Uterus (tissue), 4 donors: ENCODE data around the gene PABPC1L. TPM values are rescaled to one million over a fixed set of nuclear protein-coding genes. Genes with fewer than 3 reads are reported as not detected.

ENCODE experiments used
- DNase-seq, 2 donors: peaks; one replicate each; pipeline ENCODE4 v3.0.0-alpha.2; 2019 to 2020
- H3K27ac ChIP-seq, 2 donors: fragments of 200-600 bp; sonication (generic); 1 replicate in 1 of 2; 2 replicates in 1 of 2; pipeline ENCODE4 v1.5.1; 2016 to 2018
- H3K27me3 ChIP-seq, 2 donors: fragments of 200-600 bp; sonication (generic); one replicate each; pipeline ENCODE4 v1.5.1; 2018 to 2019; ENCODE audit warnings: control low read depth in 1 of 2
- H3K36me3 ChIP-seq, 2 donors: fragments of 200-600 bp; sonication (generic); one replicate each; pipeline ENCODE4 v1.5.1; 2019; ENCODE audit warnings: control low read depth in 1 of 2
- H3K4me1 ChIP-seq, 2 donors: fragments of 200-600 bp; sonication (generic); one replicate each; pipeline ENCODE4 v1.5.1; 2018 to 2019; ENCODE audit warnings: control low read depth in 1 of 2
- H3K4me3 ChIP-seq, 2 donors: fragments of 200-600 bp; sonication (generic); 1 replicate in 1 of 2; 2 replicates in 1 of 2; pipeline ENCODE4 v1.5.1; 2018 to 2019; ENCODE audit warnings: mild to moderate bottlenecking in 1 of 2
- H3K9me3 ChIP-seq, 2 donors: fragments of 200-600 bp; sonication (generic); one replicate each; pipeline ENCODE4 v1.5.1; 2019; ENCODE audit warnings: control low read depth in 1 of 2
- CTCF ChIP-seq, 4 experiments: fragments of 200-600 bp in 2 of 4; fragments of 450-650 bp in 2 of 4; sonication (generic) in 2 of 4; IDR thresholded peaks; one replicate each; pipeline ENCODE4 v1.5.1; 2016 to 2019; ENCODE audit warnings: antibody characterized with exemption in 4 of 4, mild to moderate bottlenecking in 2 of 4, moderate library complexity in 1 of 4
- POLR2A ChIP-seq, 2 donors: fragments of 450-650 bp; IDR thresholded peaks; one replicate each; pipeline ENCODE4 v1.6.1; 2016; ENCODE audit warnings: antibody characterized with exemption in 2 of 2, mild to moderate bottlenecking in 1 of 2, moderate library complexity in 1 of 2
- intact Hi-C: fragments of 100-400 bp; cut with DNase I; formaldehyde crosslinking; loops from one replicate; pipeline ENCODE4 v1.15.1; 2023; ENCODE audit warnings: low total_unique reads
- total RNA-seq, 4 donors: library from RNA; depleted of rRNA in 3 of 4; stranded (reverse); fragments of >200 nt in 3 of 4; gene quantifications; one replicate each; pipeline versions ENCODE4 v1.1.0 to v1.2.4, GENCODE V29; 2014 to 2023
- donor health status: DM: yes; HTN: yes; CAD: no.

Gene PABPC1L
- total RNA-seq, 4 donors from 2014 or later: 0.59 to 17.3 (median 12.9) TPM; not detected in 1

- Histone ChIP-seq H3K9me3 (no peaks in the 10 kb centered on the region), H3K27ac (peak within 1 kb of the TSS; percentile 93 to 97), H3K4me3 (peak within 1 kb of the TSS; percentile 94 to 99), H3K27me3 (no peaks in the 10 kb centered on the region), H3K36me3 (no peaks in the 10 kb centered on the region), H3K4me1 (peaks cover 0 to 9% of the 10 kb centered on the region in 2 donors)
- intact Hi-C loops: loop anchor here (10.0 kb wide), 1 partner anchor 79 kb away; the partner anchor contains the start of genes STK4 and TOMM34
- TF ChIP-seq CTCF (IDR thresholded peaks at IDR 0.05) (peak in 2 of 4 experiments; percentile 10 to 14), POLR2A (IDR thresholded peaks at IDR 0.05) (peak; percentile 45 to 79)
- peak; percentile 98 to 99 for DNase-seq
These were observed 24.2 kb upstream of the PABPC1L start, which contains the start of gene YWHAB for GRCh38 chr20:44885392-44886265. TSS of gene YWHAB (plus strand) at chr20:44885705. CDS start at chr20:44901534, 15,829 bp downstream.

GRCh38 chr20:44886266-44886651 is 23.6 kb upstream of the PABPC1L start:
- Histone ChIP-seq H3K27me3 (no peaks in the 10 kb centered on the region), H3K36me3 (no peaks in the 10 kb centered on the region), H3K4me1 (peaks cover 0 to 16% of the 10 kb centered on the region in 2 donors), H3K27ac (peak overlapping the region; percentile 93 to 97), H3K4me3 (peak overlapping the region; percentile 94 to 99), H3K9me3 (no peaks in the 10 kb centered on the region)
- TF ChIP-seq POLR2A (IDR thresholded peaks at IDR 0.05) (no peak), CTCF (IDR thresholded peaks at IDR 0.05) (no peak)
- intact Hi-C loops: loop anchor here (10.0 kb wide), 1 partner anchor 79 kb away; the partner anchor contains the start of genes STK4 and TOMM34
- no peak for DNase-seq

- H3K27ac ChIP-seq: peak overlapping the region in 1 of 2 donors; percentile 93
These were observed 23.0 kb upstream of the PABPC1L start for GRCh38 chr20:44886828-44887227.

GRCh38 chr20:44887466-44887865 is 22.4 kb upstream of the PABPC1L start:
- peaks cover 0 to 16% of the 10 kb centered on the region in 2 donors for H3K4me1 ChIP-seq
- no peaks in the 10 kb centered on the region for H3K9me3 ChIP-seq
- intact Hi-C loops: loop anchor here (10.0 kb wide), 1 partner anchor 77 kb away; the partner anchor contains the start of genes STK4 and TOMM34
- no peak for TF ChIP-seq POLR2A (IDR thresholded peaks at IDR 0.05)
- TF ChIP-seq CTCF (IDR thresholded peaks at IDR 0.05): no peak
- DNase-seq: no peak
- no peak overlapping the region for H3K27ac ChIP-seq
- peak overlapping the region in 1 of 2 donors; percentile 94 for H3K4me3 ChIP-seq
- no peaks in the 10 kb centered on the region for H3K36me3 ChIP-seq
- H3K27me3 ChIP-seq: no peaks in the 10 kb centered on the region

More at GRCh38 chr20:44886828-44887227, 23.0 kb upstream of the PABPC1L start:
- Histone ChIP-seq H3K27me3 (no peaks in the 10 kb centered on the region), H3K4me1 (peaks cover 0 to 16% of the 10 kb centered on the region in 2 donors), H3K4me3 (peak overlapping the region; percentile 94 to 99), H3K36me3 (no peaks in the 10 kb centered on the region), H3K9me3 (no peaks in the 10 kb centered on the region)
- TF ChIP-seq POLR2A (IDR thresholded peaks at IDR 0.05) (no peak), CTCF (IDR thresholded peaks at IDR 0.05) (no peak)
- no peak for DNase-seq
- intact Hi-C loops: loop anchor here (10.0 kb wide), 1 partner anchor 78 kb away; the partner anchor contains the start of genes STK4 and TOMM34
